OCI-LY7 (cell line): ENCODE data around the gene ANO4.

Source experiments
- CTCF ChIP-seq: fragments of 200-600 bp; sonication (generic); conservative IDR thresholded peaks from 2 replicates; pipeline ENCODE4 v1.5.1; 2014; ENCODE audit warnings: mild to moderate bottlenecking, antibody characterized with exemption, low read length, moderate library complexity, mixed read lengths
- EZH2phosphoT487 ChIP-seq: fragments of 200-600 bp; sonication (generic); IDR thresholded peaks from 2 replicates; pipeline ENCODE4 v1.6.1; 2018; ENCODE audit warnings: low read depth, borderline replicate concordance, mild to moderate bottlenecking, mixed run types, antibody characterized with exemption, low read length, moderate library complexity, mixed read lengths

GRCh38 chr12:100919116-100919515, 124.5 kb downstream of the ANO4 start:
- TF ChIP-seq EZH2phosphoT487 (no peak), CTCF (no peak)
